Stimulated activated CD8-positive, alpha-beta memory T cell treated with anti-CD3 and anti-CD28 coated beads, Interleukin-12 subunit alpha, Interleukin-12 subunit beta, amount 100 ng/mL, for 24 hours (primary cell): Measurements from ENCODE around the gene GGT7.
"Not testable (repeated sequence)": the region's sequence is repeated elsewhere in the genome, so short reads cannot be mapped to it uniquely, and the experiment has no call there.

Source experiments
- DNase-seq: peaks from one replicate; pipeline ENCODE4 v3.0.0-alpha.2; 2020; ENCODE audit errors: extremely low read depth

GGT7 gene

GRCh38 chr20:34848597-34848996, 24.1 kb downstream of the GGT7 start:
- no peak for DNase-seq

DNA sequence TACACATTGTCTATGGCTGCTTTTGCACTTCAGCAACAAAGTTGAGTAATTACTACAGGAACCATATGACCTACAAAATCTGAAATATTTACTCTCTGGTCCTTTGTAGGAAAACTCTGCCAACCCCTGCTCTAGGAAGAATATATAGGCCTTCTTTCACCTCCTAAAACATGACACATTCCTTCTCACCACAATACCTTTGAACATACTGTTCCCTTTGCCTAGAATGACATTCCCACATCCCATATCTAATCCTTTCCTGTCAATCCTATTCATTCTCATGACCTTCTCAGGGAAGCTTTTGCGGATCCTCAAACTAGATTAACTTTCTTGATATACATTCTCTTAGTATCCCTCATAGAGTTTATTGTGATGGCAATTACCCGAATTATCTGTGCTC, 29.2 kb downstream of the GGT7 start:
- DNase-seq = no peak

DNA sequence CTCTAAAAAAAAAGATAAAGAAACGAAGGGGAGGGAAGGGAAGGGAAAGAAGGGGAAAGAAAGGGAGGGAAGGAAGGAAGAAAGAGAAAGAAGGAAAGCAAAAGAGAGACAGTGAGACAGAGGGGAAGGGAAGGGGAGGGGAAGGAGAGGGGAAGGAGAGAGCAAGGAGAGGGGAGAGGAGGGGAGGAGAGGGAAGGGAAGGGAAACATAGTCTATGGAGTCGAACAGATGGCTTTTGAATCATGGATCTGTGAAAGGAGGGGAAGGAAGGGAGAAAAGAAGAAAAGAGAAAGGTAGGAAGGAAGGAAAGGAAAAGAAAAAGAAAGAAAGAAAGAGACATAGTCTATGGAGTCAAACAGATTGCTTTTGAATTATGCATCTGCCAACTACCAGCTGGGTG, 30.5 kb downstream of the GGT7 start:
- DNase-seq = no peak

DNA sequence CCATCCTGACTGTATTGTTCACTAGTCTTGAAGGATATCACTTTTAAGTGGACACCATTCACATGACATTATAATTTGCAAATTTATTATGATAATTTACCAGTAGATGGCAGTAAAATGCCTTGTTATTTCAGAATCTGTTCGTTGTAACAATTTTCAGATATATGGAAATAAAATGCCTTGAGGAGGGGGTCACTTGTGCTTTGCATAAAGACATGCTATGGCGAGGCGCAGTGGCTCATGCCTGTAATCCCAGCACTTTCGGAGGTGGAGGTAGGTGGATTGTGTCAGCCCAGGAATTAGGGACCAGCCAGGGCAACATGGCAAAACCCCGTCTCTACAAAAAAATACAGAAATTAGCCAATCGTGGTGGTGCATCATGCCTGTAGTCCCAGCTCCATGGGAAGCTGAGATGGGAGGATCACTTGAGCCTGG, 38.2 kb downstream of the GGT7 start:
- DNase-seq = no peak

- DNase-seq = no peak
These were observed 40.7 kb downstream of the GGT7 start for GRCh38 chr20:34831936-34832335.

- no peak for DNase-seq
These were observed 43.5 kb downstream of the GGT7 start for GRCh38 chr20:34829191-34829590.

DNA sequence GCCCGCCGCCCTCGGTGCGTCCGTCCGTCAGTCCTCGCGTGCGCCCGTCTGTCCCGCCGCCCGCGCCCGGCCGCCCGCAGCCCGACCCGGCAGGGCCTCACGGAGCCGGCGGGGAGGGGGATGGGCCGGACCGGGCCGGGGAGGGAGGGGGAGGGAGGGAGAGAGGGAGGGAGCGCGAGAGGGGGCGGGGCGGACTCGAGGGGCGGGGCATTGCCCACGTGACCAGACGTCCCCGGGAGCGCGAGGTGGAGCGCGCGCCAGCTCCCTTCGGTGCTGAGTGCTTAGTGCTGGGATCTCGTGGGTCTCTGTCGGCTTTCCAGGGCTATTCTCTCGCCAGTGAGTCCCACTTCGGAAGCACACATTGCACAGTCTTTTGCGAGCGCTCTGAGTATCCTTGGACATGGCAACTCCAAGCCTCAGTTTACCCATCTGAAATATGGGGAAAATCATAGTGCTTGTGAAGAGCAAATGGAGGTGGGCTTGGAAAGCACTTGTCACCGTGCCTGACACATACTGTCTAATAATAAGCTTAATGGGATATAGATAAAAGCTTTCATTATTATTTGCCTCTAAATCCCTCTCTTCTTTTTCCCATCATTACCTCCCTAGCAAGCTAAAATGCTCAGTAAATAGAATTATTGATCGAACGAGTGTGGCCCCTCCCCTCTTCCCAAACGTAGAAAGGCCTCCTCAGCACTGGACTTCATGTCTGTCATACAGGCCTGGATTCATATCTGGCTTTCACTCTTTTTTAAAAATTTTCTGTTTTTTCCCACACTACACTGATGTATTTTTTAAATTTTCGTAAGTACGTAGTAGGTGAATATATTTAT, 46.9 kb downstream of the GGT7 start, which contains the start of gene NCOA6:
Gene NCOA6 (minus strand): TSS at position 122 of the 833 bp plus-strand sequence. CDS start 43,296 bp downstream, outside the sequence.
- DNase-seq = peak; percentile 64

DNA sequence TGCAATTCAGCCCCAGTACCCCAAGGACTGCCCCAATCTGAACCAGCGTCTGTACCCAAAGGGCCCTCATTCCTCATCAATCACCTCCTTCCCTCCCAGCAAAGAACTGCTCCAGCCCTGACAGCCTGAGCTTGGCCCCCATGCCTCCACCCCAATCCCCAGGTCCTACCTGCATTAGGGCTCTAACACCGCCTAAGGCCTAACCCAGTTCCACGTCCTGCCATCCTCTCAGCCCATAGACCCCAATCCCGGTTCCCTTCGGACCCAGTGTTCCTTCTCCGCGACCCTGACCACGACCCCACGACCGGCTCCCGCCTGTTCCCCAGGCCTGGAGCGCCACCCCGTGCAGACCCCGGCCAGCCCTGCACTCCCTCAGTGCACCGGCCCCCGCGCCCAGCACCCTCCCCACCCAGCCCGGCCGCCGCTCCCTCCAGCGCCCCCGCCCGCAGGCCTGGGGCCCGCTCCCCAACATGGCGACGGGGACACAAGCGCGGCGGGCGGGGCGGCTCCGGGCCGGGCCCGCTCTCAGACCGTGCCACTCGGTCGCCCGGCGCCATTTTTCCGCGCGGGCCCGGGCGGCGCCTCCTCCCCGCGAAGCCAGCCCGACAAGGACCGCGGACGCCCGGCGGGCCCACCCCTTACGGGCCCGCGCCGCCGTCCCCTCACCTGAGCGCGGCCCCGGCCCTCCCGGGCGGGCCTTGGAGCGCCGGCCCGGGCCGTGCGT, 47.7 kb downstream of the GGT7 start:
- peak; percentile 28 for DNase-seq

- DNase-seq = peak; percentile 42
These were observed 48.2 kb downstream of the GGT7 start for GRCh38 chr20:34824452-34824805.

DNA sequence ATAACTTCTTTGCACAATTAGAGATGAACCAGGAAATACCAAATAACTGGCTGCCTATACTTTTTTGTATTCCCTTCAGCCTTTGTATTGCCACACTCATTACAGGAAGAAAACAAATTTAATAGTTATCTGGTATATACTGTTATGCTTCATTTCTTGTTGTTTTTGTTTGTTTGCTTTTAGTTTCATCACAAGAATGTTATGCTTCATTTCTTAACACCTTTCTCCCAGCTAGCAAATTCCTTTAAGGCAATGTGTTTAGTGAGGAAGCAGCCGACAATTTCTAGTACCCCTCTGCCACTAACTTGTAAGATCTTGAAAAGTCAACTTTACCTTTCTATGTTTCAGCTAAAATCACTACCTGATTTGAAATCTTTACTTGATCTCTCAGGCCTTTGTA, 48.6 kb downstream of the GGT7 start:
- DNase-seq = no peak

- DNase-seq = no peak
These were observed 51.7 kb downstream of the GGT7 start for GRCh38 chr20:34820805-34821578.

- no peak for DNase-seq
These were observed 54.9 kb downstream of the GGT7 start for GRCh38 chr20:34817801-34818200.

GRCh38 chr20:34817072-34817471, 55.6 kb downstream of the GGT7 start:
- no peak for DNase-seq

GRCh38 chr20:34815636-34816035, 57.0 kb downstream of the GGT7 start:
- no peak for DNase-seq

- no peak for DNase-seq
These were observed 64.1 kb downstream of the GGT7 start for GRCh38 chr20:34808583-34808982.

DNA sequence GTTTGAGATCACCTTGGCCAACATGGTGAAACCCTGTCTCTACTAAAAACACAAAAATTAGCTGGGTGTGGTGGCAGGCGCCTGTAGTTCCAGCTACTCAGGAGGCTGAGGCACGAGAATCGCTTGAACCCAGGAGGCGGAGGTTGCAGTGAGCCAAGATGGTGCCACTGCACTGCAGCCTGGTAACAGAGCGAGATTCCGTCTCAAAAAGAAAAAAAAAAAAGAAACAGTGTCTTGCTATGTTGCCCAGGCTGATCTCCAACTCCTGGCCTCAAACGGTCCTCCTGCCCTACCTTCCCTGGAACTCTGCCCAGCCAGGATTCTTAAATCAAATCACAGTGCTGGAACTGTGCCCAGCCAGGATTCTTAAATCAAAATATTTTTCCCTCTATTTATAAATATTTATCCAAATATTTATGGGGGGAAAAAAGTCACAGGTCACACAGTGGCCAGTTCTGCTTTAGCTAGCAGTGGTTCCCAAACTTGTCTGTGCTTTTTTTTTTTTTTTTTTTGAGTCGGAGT, 64.7 kb downstream of the GGT7 start:
- DNase-seq = not testable (repeated sequence)

DNA sequence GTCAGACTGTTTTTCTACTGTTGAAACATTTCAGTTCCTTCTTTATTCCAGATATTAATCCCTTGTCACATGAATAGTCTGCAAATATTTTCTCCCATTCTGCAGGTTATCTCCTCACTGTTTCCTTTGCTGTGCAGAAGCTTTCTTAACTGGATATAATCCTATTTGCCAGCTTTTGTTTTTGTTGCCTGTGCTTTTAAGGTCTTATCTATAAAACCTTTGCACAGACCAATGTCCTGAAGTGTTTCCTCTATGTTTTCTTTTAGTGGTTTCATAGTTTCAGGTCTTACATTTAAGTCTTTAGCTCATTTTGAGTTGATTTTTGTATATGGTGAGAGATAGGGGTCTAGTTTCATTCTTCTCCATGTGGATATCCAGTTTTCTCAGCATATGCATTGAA, 66.4 kb downstream of the GGT7 start:
- no peak for DNase-seq

GRCh38 chr20:34798871-34799270, 73.8 kb downstream of the GGT7 start:
- no peak for DNase-seq

- no peak for DNase-seq
These were observed 74.3 kb downstream of the GGT7 start for GRCh38 chr20:34798328-34798727.

DNA sequence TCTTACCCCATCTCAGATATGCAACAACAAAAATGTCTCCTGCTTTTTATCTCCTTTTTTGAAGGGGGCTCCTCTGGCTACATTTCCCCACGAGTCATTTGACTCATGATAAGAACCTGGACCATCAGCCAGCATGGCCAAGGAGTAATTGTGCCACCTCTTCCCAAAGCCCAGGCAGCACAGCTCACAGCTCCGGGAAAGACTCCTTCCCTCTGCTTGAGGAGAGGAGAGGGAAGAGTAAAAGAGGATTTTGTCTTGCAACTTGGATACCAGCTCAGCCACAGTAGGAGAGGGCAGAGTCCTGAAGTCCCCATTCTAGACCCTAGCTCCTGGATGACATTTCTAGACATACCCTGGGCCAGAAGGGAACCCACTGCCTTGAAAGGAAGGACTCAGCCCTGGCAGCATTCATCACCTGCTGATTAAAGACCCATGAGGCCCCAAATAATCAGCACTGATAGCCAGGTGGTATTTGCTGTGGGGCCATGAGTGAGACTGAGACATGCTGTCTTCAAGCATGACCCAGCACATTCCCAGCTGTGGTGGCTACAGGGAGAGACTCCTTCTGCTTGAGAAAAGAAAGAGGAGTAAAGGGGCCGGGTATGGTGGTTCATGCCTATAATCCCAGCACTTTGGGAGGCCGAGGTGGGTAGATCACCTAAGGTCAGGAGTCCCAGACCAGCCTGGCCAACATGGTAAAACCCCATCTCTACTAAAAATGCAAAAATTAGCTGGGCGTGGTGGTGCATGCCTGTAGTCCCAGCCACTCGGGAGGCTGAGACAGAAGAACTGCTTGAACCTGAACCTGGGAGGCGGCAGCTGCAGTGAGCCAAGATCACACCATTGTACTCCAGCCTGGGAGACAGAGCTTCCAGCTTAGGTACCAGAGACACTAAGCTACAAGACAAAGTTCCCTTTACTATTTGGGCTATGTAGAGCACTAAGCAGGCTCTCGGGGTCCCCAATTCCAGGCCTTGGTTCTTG, 75.4 kb downstream of the GGT7 start:
- DNase-seq = no peak
